Vagina (tissue), 2 donors: ENCODE measurements around the gene TMEM196. TPM values are rescaled to one million over a fixed set of nuclear protein-coding genes. Genes with fewer than 3 reads are reported as not detected.

ENCODE experiments used
- DNase-seq, 2 donors: peaks; one replicate each; pipeline ENCODE4 v3.0.0-alpha.2; 2017; ENCODE audit errors: extremely low spot score in 2 of 2
- H3K27ac ChIP-seq: fragments of 200-600 bp; sonication (generic); one replicate; pipeline ENCODE4 v1.5.1; 2019
- H3K27me3 ChIP-seq: fragments of 200-600 bp; sonication (generic); one replicate; pipeline ENCODE4 v1.5.1; 2019
- H3K36me3 ChIP-seq, 2 donors: fragments of 200-600 bp; sonication (generic); one replicate each; pipeline ENCODE4 v1.5.1; 2017 to 2019
- H3K4me1 ChIP-seq: fragments of 200-600 bp; sonication (generic); one replicate; pipeline ENCODE4 v1.5.1; 2019
- H3K4me3 ChIP-seq, 2 donors: fragments of 200-600 bp; sonication (generic); 1 replicate in 1 of 2; 2 replicates in 1 of 2; pipeline ENCODE4 v1.5.1; 2016 to 2019
- H3K9me3 ChIP-seq: fragments of 200-600 bp; sonication (generic); one replicate; pipeline ENCODE4 v1.5.1; 2019
- POLR2A ChIP-seq, 2 donors: fragments of 450-650 bp; IDR thresholded peaks; one replicate each; pipeline ENCODE4 v1.6.1; 2017; ENCODE audit warnings: antibody characterized with exemption in 2 of 2, mild to moderate bottlenecking in 2 of 2, moderate library complexity in 2 of 2
- POLR2AphosphoS5 ChIP-seq, 2 donors: sonication (generic); formaldehyde crosslinking; IDR thresholded peaks; one replicate each; pipeline ENCODE4 v1.9.0; 2017; ENCODE audit warnings: antibody characterized with exemption in 2 of 2, mild to moderate bottlenecking in 2 of 2, low read depth in 1 of 2; ENCODE audit not compliant: insufficient read depth in 1 of 2
- intact Hi-C: fragments of 100-400 bp; cut with DNase I; formaldehyde crosslinking; loops from one replicate; pipeline ENCODE4 v1.15.1; 2023
- total RNA-seq: library from RNA; depleted of rRNA; stranded (reverse); fragments of >200 nt; gene quantifications from one replicate; pipeline ENCODE4 v1.2.3, GENCODE V29; 2016
- TF ChIP-seq, protein P1 (sequence below), 3 experiments: fragments of 450-650 bp in 2 of 3; fragments of 200-600 bp in 1 of 3; sonication (generic) in 1 of 3; IDR thresholded peaks; one replicate each; pipeline ENCODE4 v1.5.1; 2017 to 2019; ENCODE audit warnings: antibody characterized with exemption in 3 of 3, mild to moderate bottlenecking in 2 of 3, moderate library complexity in 2 of 3

Gene TMEM196
- total RNA-seq, 1 donor from 2014 or later: not detected

DNA sequence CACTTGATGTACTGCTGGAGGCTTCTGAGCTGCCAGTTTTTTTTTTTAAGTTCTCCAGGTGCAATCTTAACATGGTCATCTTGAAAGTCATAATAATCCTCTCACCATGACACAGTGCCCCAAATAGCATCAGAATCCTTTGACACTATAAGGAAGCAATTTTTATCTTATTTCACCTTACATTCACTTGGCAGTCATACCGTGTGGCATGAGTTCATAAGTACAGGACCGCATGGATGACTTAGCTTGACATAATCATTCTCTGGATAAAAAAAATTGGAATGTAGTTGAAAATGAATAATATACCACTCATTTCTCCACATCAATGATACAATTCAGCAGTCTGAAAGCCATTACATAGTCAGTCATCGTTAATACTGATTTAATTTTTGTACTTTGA is 25.6 kb upstream of the TMEM196 start:
- H3K27me3 ChIP-seq: no peaks in the 10 kb centered on the region
- no peak for TF ChIP-seq POLR2A (IDR thresholded peaks at IDR 0.05)
- TF ChIP-seq, protein P1, sequence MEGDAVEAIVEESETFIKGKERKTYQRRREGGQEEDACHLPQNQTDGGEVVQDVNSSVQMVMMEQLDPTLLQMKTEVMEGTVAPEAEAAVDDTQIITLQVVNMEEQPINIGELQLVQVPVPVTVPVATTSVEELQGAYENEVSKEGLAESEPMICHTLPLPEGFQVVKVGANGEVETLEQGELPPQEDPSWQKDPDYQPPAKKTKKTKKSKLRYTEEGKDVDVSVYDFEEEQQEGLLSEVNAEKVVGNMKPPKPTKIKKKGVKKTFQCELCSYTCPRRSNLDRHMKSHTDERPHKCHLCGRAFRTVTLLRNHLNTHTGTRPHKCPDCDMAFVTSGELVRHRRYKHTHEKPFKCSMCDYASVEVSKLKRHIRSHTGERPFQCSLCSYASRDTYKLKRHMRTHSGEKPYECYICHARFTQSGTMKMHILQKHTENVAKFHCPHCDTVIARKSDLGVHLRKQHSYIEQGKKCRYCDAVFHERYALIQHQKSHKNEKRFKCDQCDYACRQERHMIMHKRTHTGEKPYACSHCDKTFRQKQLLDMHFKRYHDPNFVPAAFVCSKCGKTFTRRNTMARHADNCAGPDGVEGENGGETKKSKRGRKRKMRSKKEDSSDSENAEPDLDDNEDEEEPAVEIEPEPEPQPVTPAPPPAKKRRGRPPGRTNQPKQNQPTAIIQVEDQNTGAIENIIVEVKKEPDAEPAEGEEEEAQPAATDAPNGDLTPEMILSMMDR (IDR thresholded peaks at IDR 0.05): no peak
- TF ChIP-seq POLR2AphosphoS5 (IDR thresholded peaks at IDR 0.05; ENCODE audit: insufficient read depth in 1 of 2, low read depth in 1 of 2): no peak
- DNase-seq: no peak
- intact Hi-C loops: no loop called here
- H3K36me3 ChIP-seq: no peaks in the 10 kb centered on the region
- no peaks in the 10 kb centered on the region for H3K4me1 ChIP-seq
- H3K4me3 ChIP-seq: no peak overlapping the region
- no peak overlapping the region for H3K27ac ChIP-seq
- H3K9me3 ChIP-seq: no peaks in the 10 kb centered on the region

DNA sequence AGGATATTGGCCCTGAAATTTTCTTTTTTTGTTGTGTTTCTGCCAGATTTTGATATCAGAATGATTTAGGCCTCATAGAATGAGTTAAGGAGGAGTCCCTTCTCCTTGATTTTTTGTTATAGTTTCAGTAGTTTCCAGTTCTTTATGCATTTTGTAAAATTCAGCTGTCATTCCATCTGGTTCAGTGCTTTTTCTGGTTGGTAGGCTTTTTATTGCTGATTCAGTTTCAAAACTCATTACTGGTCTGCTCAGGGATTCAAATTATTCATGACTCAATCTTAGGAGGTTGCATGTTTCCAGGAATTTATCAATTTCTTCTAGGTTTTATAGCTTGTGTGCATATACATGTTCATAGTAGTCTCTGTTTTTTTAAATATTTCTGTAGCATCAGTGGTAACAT is 10.1 kb upstream of the TMEM196 start:
- H3K4me1 ChIP-seq: no peaks in the 10 kb centered on the region
- intact Hi-C loops: no loop called here
- no peak for DNase-seq
- H3K27me3 ChIP-seq: no peaks in the 10 kb centered on the region
- TF ChIP-seq, protein P1 (IDR thresholded peaks at IDR 0.05): no peak
- no peak for TF ChIP-seq POLR2AphosphoS5 (IDR thresholded peaks at IDR 0.05; ENCODE audit: insufficient read depth in 1 of 2, low read depth in 1 of 2)
- no peak for TF ChIP-seq POLR2A (IDR thresholded peaks at IDR 0.05)
- H3K36me3 ChIP-seq: no peaks in the 10 kb centered on the region
- no peaks in the 10 kb centered on the region for H3K9me3 ChIP-seq
- H3K27ac ChIP-seq: no peak overlapping the region
- no peak overlapping the region for H3K4me3 ChIP-seq

DNA sequence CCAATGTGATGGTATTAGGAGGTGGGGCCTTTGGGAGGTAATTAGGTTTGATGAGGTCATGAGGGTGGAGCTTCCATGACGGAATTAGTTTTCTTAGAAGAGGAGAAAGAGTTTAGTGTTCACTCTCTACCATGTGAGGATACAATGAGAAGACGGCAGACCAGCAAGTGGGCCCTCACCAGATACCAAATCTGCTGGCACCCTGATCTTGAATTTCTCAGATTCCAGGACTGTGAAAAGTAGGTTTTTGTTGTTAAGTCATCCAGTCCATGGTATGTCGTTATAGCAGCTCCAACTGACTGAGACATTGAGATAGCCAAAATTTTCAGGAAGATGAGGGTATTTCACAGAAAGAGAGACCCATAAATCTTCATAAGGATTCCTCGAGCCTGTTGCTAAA is 3.6 kb upstream of the TMEM196 start:
- Histone ChIP-seq H3K9me3 (no peaks in the 10 kb centered on the region), H3K27ac (no peak overlapping the region), H3K4me3 (no peak overlapping the region), H3K27me3 (no peaks in the 10 kb centered on the region), H3K36me3 (no peaks in the 10 kb centered on the region), H3K4me1 (peaks cover 15% of the 10 kb centered on the region)
- intact Hi-C loops: no loop called here
- DNase-seq: no peak
- TF ChIP-seq POLR2AphosphoS5 (IDR thresholded peaks at IDR 0.05; ENCODE audit: insufficient read depth in 1 of 2, low read depth in 1 of 2): no peak
- TF ChIP-seq, protein P1 (IDR thresholded peaks at IDR 0.05): no peak
- no peak for TF ChIP-seq POLR2A (IDR thresholded peaks at IDR 0.05)

DNA sequence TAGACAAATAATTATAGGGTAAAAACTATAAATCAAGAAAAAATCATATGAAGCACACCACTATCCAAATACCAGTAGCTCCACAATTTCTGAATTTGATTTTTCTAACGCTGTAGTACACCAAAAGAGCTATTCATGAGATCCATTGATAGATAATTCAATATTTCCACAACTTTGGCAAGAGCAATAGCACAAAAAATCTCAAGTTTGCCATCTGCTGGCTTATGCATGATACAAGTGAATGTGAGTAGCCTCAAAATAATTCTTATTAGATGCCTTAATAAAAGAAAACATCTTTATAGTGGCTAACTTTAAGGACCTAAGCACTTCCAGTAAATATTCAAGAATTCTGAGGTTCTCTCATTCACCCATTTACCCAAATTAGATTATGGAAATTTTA is 2.2 kb upstream of the TMEM196 start:
- no peaks in the 10 kb centered on the region for H3K27me3 ChIP-seq
- no peaks in the 10 kb centered on the region for H3K9me3 ChIP-seq
- no peak for DNase-seq
- intact Hi-C loops: no loop called here
- no peak overlapping the region for H3K27ac ChIP-seq
- no peaks in the 10 kb centered on the region for H3K36me3 ChIP-seq
- H3K4me1 ChIP-seq: peaks cover 15% of the 10 kb centered on the region
- H3K4me3 ChIP-seq: no peak overlapping the region
- TF ChIP-seq POLR2AphosphoS5 (IDR thresholded peaks at IDR 0.05; ENCODE audit: insufficient read depth in 1 of 2, low read depth in 1 of 2) (no peak), POLR2A (IDR thresholded peaks at IDR 0.05) (no peak)
- TF ChIP-seq, protein P1 (IDR thresholded peaks at IDR 0.05): no peak

DNA sequence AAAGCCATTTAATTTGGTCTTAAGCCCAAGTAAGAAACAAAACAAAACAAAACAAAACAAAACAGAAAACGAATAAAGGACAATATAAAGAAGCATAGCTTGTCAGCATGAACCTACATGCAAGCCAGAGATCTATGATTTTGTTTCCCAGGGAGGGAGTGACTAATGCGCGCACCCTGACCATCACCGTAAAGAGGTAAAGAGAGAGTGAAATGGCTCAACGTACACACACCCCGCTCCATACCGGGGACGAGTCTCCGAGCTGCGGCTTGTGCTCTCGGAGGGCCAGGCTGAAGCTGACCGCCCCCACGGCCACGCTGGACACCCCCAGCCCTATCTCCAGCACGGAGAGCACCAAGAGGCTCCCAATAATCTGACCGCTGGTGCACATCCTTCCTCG is 1.1 kb downstream of the TMEM196 start:
- no peak for DNase-seq
- Histone ChIP-seq H3K27ac (no peak overlapping the region), H3K9me3 (no peaks in the 10 kb centered on the region), H3K36me3 (no peaks in the 10 kb centered on the region), H3K27me3 (no peaks in the 10 kb centered on the region), H3K4me1 (peaks cover 15% of the 10 kb centered on the region), H3K4me3 (no peak overlapping the region)
- intact Hi-C loops: no loop called here
- TF ChIP-seq, protein P1 (IDR thresholded peaks at IDR 0.05): no peak
- TF ChIP-seq POLR2A (IDR thresholded peaks at IDR 0.05): no peak
- TF ChIP-seq POLR2AphosphoS5 (IDR thresholded peaks at IDR 0.05; ENCODE audit: insufficient read depth in 1 of 2, low read depth in 1 of 2): no peak
